Mesendoderm (in vitro differentiated cells): ENCODE results near the gene SMC5.

Source experiments
- DNase-seq: peaks from one replicate; pipeline ENCODE4 v3.0.0; 2013
- H2AK5ac ChIP-seq: 2 replicates; pipeline ENCODE4 v1.6.1; 2013; ENCODE audit warnings: low read length, inconsistent platforms
- H2BK120ac ChIP-seq: 2 replicates; pipeline ENCODE4 v1.6.1; 2013; ENCODE audit warnings: low read depth, mild to moderate bottlenecking, low read length, moderate library complexity, mixed read lengths
- H2BK15ac ChIP-seq: replicated peaks from 2 replicates; pipeline ENCODE4 v1.6.1; 2013; ENCODE audit warnings: low read depth, mild to moderate bottlenecking, moderate library complexity
- H2BK5ac ChIP-seq: 2 replicates; pipeline ENCODE4 v1.6.1; 2013; ENCODE audit warnings: low read length, inconsistent platforms
- H3K18ac ChIP-seq: 2 replicates; pipeline ENCODE4 v1.6.1; 2013; ENCODE audit warnings: mild to moderate bottlenecking, low read length, mixed read lengths
- H3K23ac ChIP-seq: one replicate; pipeline ENCODE4 v1.6.1; 2013; ENCODE audit warnings: low read length
- H3K27ac ChIP-seq: 2 replicates; pipeline ENCODE4 v1.5.1; 2013; ENCODE audit warnings: low read depth, mild to moderate bottlenecking, inconsistent platforms, low read length, moderate library complexity
- H3K27me3 ChIP-seq: 2 replicates; pipeline ENCODE4 v1.6.1; 2013; ENCODE audit warnings: low read length, control low read depth, mild to moderate bottlenecking, inconsistent platforms; ENCODE audit not compliant: insufficient read depth, poor library complexity
- H3K36me3 ChIP-seq: 2 replicates; pipeline ENCODE4 v1.6.1; 2013; ENCODE audit warnings: low read length, inconsistent platforms; ENCODE audit not compliant: control insufficient read depth, insufficient read depth
- H3K4ac ChIP-seq: one replicate; pipeline ENCODE4 v1.6.1; 2013; ENCODE audit warnings: low read depth, mild to moderate bottlenecking, low read length, moderate library complexity
- H3K4me1 ChIP-seq: 2 replicates; pipeline ENCODE4 v1.6.1; 2013; ENCODE audit warnings: low read depth, low read length, inconsistent platforms; ENCODE audit not compliant: control insufficient read depth
- H3K4me2 ChIP-seq: 2 replicates; pipeline ENCODE4 v1.6.1; 2013; ENCODE audit warnings: low read length
- H3K4me3 ChIP-seq: 2 replicates; pipeline ENCODE4 v1.5.1; 2013; ENCODE audit warnings: mild to moderate bottlenecking, low read length
- H3K56ac ChIP-seq: one replicate; pipeline ENCODE4 v1.6.1; 2013; ENCODE audit warnings: low read length
- H3K79me1 ChIP-seq: 2 replicates; pipeline ENCODE4 v1.6.1; 2013; ENCODE audit warnings: low read length, inconsistent platforms
- H3K79me2 ChIP-seq: 2 replicates; pipeline ENCODE4 v1.6.1; 2013; ENCODE audit warnings: mild to moderate bottlenecking, low read length; ENCODE audit not compliant: control insufficient read depth, insufficient read depth
- H3K9ac ChIP-seq: 2 replicates; pipeline ENCODE4 v1.6.1; 2013; ENCODE audit warnings: low read length, inconsistent platforms
- H4K5ac ChIP-seq: one replicate; pipeline ENCODE4 v1.6.1; 2013; ENCODE audit warnings: low read length
- H4K8ac ChIP-seq: one replicate; pipeline ENCODE4 v1.6.1; 2013; ENCODE audit warnings: low read depth, mild to moderate bottlenecking, control low read depth, low read length, moderate library complexity
- WGBS: extraction: QIAGEN DNeasy Blood & Tissue Kit; methylation state at CpG from one replicate; pipeline ENCODE4 v1.1.7; 2013; ENCODE audit warnings: low lambda C conversion rate, missing lambda C conversion rate; ENCODE audit not compliant: insufficient coverage; ENCODE audit errors: extremely low coverage; 5-methylcytosine and 5-hydroxymethylcytosine counted together

The SMC5 gene

GRCh38 chr9:70259512-70259802, 679 bp downstream of the SMC5 start:
- no peak overlapping the region for H3K18ac ChIP-seq
- no peak overlapping the region for H3K4ac ChIP-seq
- H3K27me3 ChIP-seq, result no peaks in the 10 kb centered on the region
- H2BK15ac ChIP-seq, result no peak overlapping the region
- H4K8ac ChIP-seq, result no peak overlapping the region
- no peak overlapping the region for H2BK120ac ChIP-seq
- H3K36me3 ChIP-seq, result peaks cover 1% of the 10 kb centered on the region
- peak overlapping the region; percentile 95 for H3K56ac ChIP-seq
- H2AK5ac ChIP-seq, result no peak overlapping the region
- peak overlapping the region; percentile 85 for H3K27ac ChIP-seq
- peak overlapping the region; percentile 96 for H3K9ac ChIP-seq
- no peak overlapping the region for H3K23ac ChIP-seq
- H2BK5ac ChIP-seq, result peak overlapping the region; percentile 73
- H4K5ac ChIP-seq, result no peak overlapping the region
- WGBS, result no CpG with 5 or more reads among the region's 10 CpGs
- H3K4me2 ChIP-seq, result peak overlapping the region; percentile 80
- peak; percentile 76 for DNase-seq
- H3K79me1 ChIP-seq, result peaks cover 17% of the 10 kb centered on the region
- H3K4me1 ChIP-seq, result peaks cover 2% of the 10 kb centered on the region
- H3K79me2 ChIP-seq, result peaks cover 44% of the 10 kb centered on the region
- peak overlapping the region; percentile 87 for H3K4me3 ChIP-seq

GRCh38 chr9:70260007-70260443, 1.2 kb downstream of the SMC5 start:
- Histone ChIP-seq H2BK120ac (no peak overlapping the region), H2BK15ac (no peak overlapping the region), H4K5ac (no peak overlapping the region), H4K8ac (no peak overlapping the region), H3K18ac (no peak overlapping the region), H3K4me1 (peaks cover 2% of the 10 kb centered on the region), H3K79me2 (peaks cover 44% of the 10 kb centered on the region), H3K36me3 (peaks cover 4% of the 10 kb centered on the region), H3K9ac (peak overlapping the region; percentile 34), H3K27ac (no peak overlapping the region), H3K4me2 (no peak overlapping the region), H3K4me3 (peak overlapping the region; percentile 87), H3K4ac (no peak overlapping the region), H2BK5ac (no peak overlapping the region), H3K27me3 (no peaks in the 10 kb centered on the region), H3K79me1 (peaks cover 17% of the 10 kb centered on the region), H3K56ac (peak overlapping the region; percentile 49), H2AK5ac (no peak overlapping the region), H3K23ac (no peak overlapping the region)
- DNase-seq, result no peak
- WGBS, result no CpG with 5 or more reads among the region's 30 CpGs

- Histone ChIP-seq H3K18ac (no peak overlapping the region), H2BK120ac (no peak overlapping the region), H3K79me1 (peaks cover 17% of the 10 kb centered on the region), H2BK15ac (no peak overlapping the region), H3K27me3 (no peaks in the 10 kb centered on the region), H3K56ac (no peak overlapping the region), H3K27ac (no peak overlapping the region), H3K9ac (peak overlapping the region; percentile 29), H3K4me3 (no peak overlapping the region), H3K4me1 (peaks cover 2% of the 10 kb centered on the region), H2AK5ac (no peak overlapping the region), H3K23ac (no peak overlapping the region), H3K79me2 (peaks cover 44% of the 10 kb centered on the region), H4K5ac (no peak overlapping the region), H3K4me2 (no peak overlapping the region), H2BK5ac (no peak overlapping the region), H3K36me3 (peaks cover 4% of the 10 kb centered on the region), H4K8ac (no peak overlapping the region), H3K4ac (no peak overlapping the region)
- DNase-seq, result no peak
- WGBS, result no CpG with 5 or more reads among the region's 8 CpGs
These were observed 1.8 kb downstream of the SMC5 start for GRCh38 chr9:70260606-70261005.

- Histone ChIP-seq H3K9ac (no peak overlapping the region), H3K27me3 (no peaks in the 10 kb centered on the region), H3K27ac (no peak overlapping the region), H4K5ac (no peak overlapping the region), H2AK5ac (no peak overlapping the region), H3K4me2 (no peak overlapping the region), H3K18ac (no peak overlapping the region), H3K79me2 (peaks cover 44% of the 10 kb centered on the region), H3K56ac (peak overlapping the region; percentile 44), H3K36me3 (peaks cover 4% of the 10 kb centered on the region), H3K4me1 (peaks cover 2% of the 10 kb centered on the region), H3K79me1 (peaks cover 17% of the 10 kb centered on the region), H2BK120ac (no peak overlapping the region), H3K4ac (no peak overlapping the region), H2BK15ac (no peak overlapping the region), H3K4me3 (no peak overlapping the region), H2BK5ac (no peak overlapping the region), H4K8ac (no peak overlapping the region), H3K23ac (no peak overlapping the region)
- no CpG with 5 or more reads among the region's 4 CpGs for WGBS
- peak; percentile 34 for DNase-seq
These were observed 2.5 kb downstream of the SMC5 start for GRCh38 chr9:70261131-70261870.

- H3K79me2 ChIP-seq, result peaks cover 44% of the 10 kb centered on the region
- no peak overlapping the region for H3K23ac ChIP-seq
- peaks cover 4% of the 10 kb centered on the region for H3K36me3 ChIP-seq
- H3K4me2 ChIP-seq, result no peak overlapping the region
- no peak overlapping the region for H2BK120ac ChIP-seq
- H3K79me1 ChIP-seq, result peaks cover 18% of the 10 kb centered on the region
- H2BK5ac ChIP-seq, result no peak overlapping the region
- H3K27me3 ChIP-seq, result no peaks in the 10 kb centered on the region
- H3K27ac ChIP-seq, result no peak overlapping the region
- 100% methylated on average over 2 of the region's 2 CpGs for WGBS
- H2BK15ac ChIP-seq, result no peak overlapping the region
- no peak overlapping the region for H3K56ac ChIP-seq
- H2AK5ac ChIP-seq, result no peak overlapping the region
- peaks cover 2% of the 10 kb centered on the region for H3K4me1 ChIP-seq
- H4K8ac ChIP-seq, result no peak overlapping the region
- no peak overlapping the region for H3K4me3 ChIP-seq
- no peak for DNase-seq
- H3K18ac ChIP-seq, result no peak overlapping the region
- no peak overlapping the region for H3K4ac ChIP-seq
- H3K9ac ChIP-seq, result no peak overlapping the region
- no peak overlapping the region for H4K5ac ChIP-seq
These were observed 3.6 kb downstream of the SMC5 start for GRCh38 chr9:70262366-70262765.

GRCh38 chr9:70262948-70263347, 4.2 kb downstream of the SMC5 start:
- Histone ChIP-seq H3K36me3 (peaks cover 6% of the 10 kb centered on the region), H2BK120ac (no peak overlapping the region), H3K27ac (no peak overlapping the region), H3K4ac (no peak overlapping the region), H3K4me3 (no peak overlapping the region), H2BK5ac (no peak overlapping the region), H3K4me2 (no peak overlapping the region), H3K9ac (no peak overlapping the region), H3K79me2 (peaks cover 44% of the 10 kb centered on the region), H3K4me1 (peaks cover 2% of the 10 kb centered on the region), H4K8ac (no peak overlapping the region), H3K27me3 (no peaks in the 10 kb centered on the region), H3K56ac (no peak overlapping the region), H2BK15ac (no peak overlapping the region), H2AK5ac (no peak overlapping the region), H3K18ac (no peak overlapping the region), H4K5ac (no peak overlapping the region), H3K23ac (no peak overlapping the region), H3K79me1 (peaks cover 20% of the 10 kb centered on the region)
- DNase-seq, result no peak
- no CpG with 5 or more reads among the region's 6 CpGs for WGBS
